ENCODE data around the gene DCTD. TPM values are rescaled to one million over a fixed set of nuclear protein-coding genes. Genes with fewer than 3 reads are reported as not detected.

DCTD gene
- total RNA-seq, 1 experiment from 2014 or later = 100 TPM

DNA sequence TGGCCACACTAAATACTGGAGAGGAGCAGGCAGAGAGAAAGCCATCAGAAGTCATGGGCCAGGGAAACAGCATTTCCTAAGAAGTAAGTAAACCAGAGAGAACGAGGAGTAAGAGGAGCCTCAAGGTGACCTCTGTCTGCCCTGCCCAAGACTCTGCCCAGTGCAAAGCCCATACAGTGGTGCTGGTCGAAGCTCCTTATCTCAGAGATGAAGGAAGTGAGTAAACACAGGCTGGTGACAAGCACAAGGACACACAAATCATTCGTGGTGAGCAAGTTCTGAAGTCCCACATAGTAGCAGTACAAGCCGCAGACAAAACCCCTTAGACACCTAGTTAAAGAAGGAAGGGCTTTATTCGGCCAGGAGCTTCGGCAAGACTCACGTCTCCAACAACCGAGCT is 62.7 kb downstream of the DCTD start:
- H3K79me1 ChIP-seq (ENCODE audit: insufficient read depth, low read depth, low read length, poor library complexity, severe bottlenecking) = no peaks in the 10 kb centered on the region
- H3K23ac ChIP-seq (ENCODE audit: insufficient read length, low read depth, low read length) = no peak overlapping the region
- H3K4ac ChIP-seq (ENCODE audit: low read depth, low read length) = no peak overlapping the region
- H3T11ph ChIP-seq (ENCODE audit: low read length) = no peak overlapping the region
- DNase-seq = no peak
- H3K79me2 ChIP-seq (ENCODE audit: insufficient read depth, low read length) = no peaks in the 10 kb centered on the region
- no peaks in the 10 kb centered on the region for H3K4me1 ChIP-seq (ENCODE audit: insufficient read depth, low read length)
- no peak overlapping the region for H2BK5ac ChIP-seq (ENCODE audit: insufficient read length, low read length)
- H2AK5ac ChIP-seq (ENCODE audit: insufficient read length, low read length) = no peak overlapping the region
- Mint-ChIP-seq H3K27me3 (ENCODE audit: low read depth) (peaks cover 17% of the 10 kb centered on the region), H3K9me3 (peaks cover 19 to 20% of the 10 kb centered on the region in 2 experiments), H3K36me3 (ENCODE audit: insufficient read depth in 1 of 3, low read depth in 3 of 3) (peaks cover 5 to 26% (median 6%) of the 10 kb centered on the region in 3 experiments), H3K4me1 (peaks cover 10 to 20% of the 10 kb centered on the region in 2 experiments), H3K4me3 (no peak overlapping the region), H3K27ac (no peak overlapping the region)
- no peak overlapping the region for H2BK12ac ChIP-seq (ENCODE audit: insufficient read length, low read depth, low read length)
- no peak overlapping the region for H2BK15ac ChIP-seq (ENCODE audit: low read depth, low read length)
- TF ChIP-seq CTCF (conservative IDR thresholded peaks at IDR 0.05) = no peak
- peaks cover 7% of the 10 kb centered on the region for H3K9me3 ChIP-seq (ENCODE audit: control insufficient read depth, low read depth, low read length)
- H2AFZ ChIP-seq (ENCODE audit: low read length) = no peak overlapping the region
- H3K18ac ChIP-seq (ENCODE audit: insufficient read length, low read depth, low read length) = no peak overlapping the region
- H3K14ac ChIP-seq (ENCODE audit: insufficient read depth, low read length) = no peak overlapping the region
- H2BK20ac ChIP-seq (ENCODE audit: low read depth, low read length, poor library complexity, severe bottlenecking) = no peak overlapping the region
- no peak overlapping the region for H3K27ac ChIP-seq (ENCODE audit: insufficient read length, low read depth, low read length)
- H3K56ac ChIP-seq (ENCODE audit: insufficient read length, low read depth, low read length) = no peak overlapping the region
- H4K91ac ChIP-seq (ENCODE audit: insufficient read length, low read depth, low read length) = no peak overlapping the region
- no peak overlapping the region for H4K5ac ChIP-seq (ENCODE audit: insufficient read length, low read depth, low read length)
- no peaks in the 10 kb centered on the region for H3K23me2 ChIP-seq (ENCODE audit: insufficient read length, low read depth, low read length, poor library complexity, severe bottlenecking)
- no peak overlapping the region for H4K8ac ChIP-seq (replicated peaks; ENCODE audit: insufficient read length, low read depth, low read length)
- H2BK120ac ChIP-seq (ENCODE audit: low read depth, low read length, poor library complexity, severe bottlenecking) = no peak overlapping the region
- H3K27me3 ChIP-seq (ENCODE audit: insufficient read depth, low read length) = no peaks in the 10 kb centered on the region
- H3K9ac ChIP-seq (ENCODE audit: extremely low read depth, insufficient read length, low read length) = no peak overlapping the region
- no peaks in the 10 kb centered on the region for H4K20me1 ChIP-seq (ENCODE audit: control insufficient read depth, insufficient read depth, insufficient read length)
- H3K4me2 ChIP-seq (ENCODE audit: insufficient read depth, insufficient read length, low read length) = no peak overlapping the region
- no CpG with 5 or more reads among the region's 8 CpGs for WGBS (ENCODE audit: extremely low coverage, insufficient read length, low lambda C conversion rate)
